ENCODE data around the gene ERC2.
"Not testable (repeated sequence)": the region's sequence is repeated elsewhere in the genome, so short reads cannot be mapped to it uniquely, and the experiment has no call there.

Gene ERC2

GRCh38 chr3:56119575-56120349 is 348.5 kb downstream of the ERC2 start:
- DNase-seq (ENCODE audit: low spot score): no peak

- no peak for DNase-seq (ENCODE audit: low spot score)
Measured at GRCh38 chr3:56118968-56119367, 349.3 kb downstream of the ERC2 start.

GRCh38 chr3:56115698-56116097 is 352.6 kb downstream of the ERC2 start:
- no peak for DNase-seq (ENCODE audit: low spot score)

GRCh38 chr3:56115199-56115598 is 353.1 kb downstream of the ERC2 start:
- no peak for DNase-seq (ENCODE audit: low spot score)

- no peak for DNase-seq (ENCODE audit: low spot score)
Measured at GRCh38 chr3:56113908-56114307, 354.4 kb downstream of the ERC2 start.

GRCh38 chr3:56113231-56113630 is 355.0 kb downstream of the ERC2 start:
- DNase-seq (ENCODE audit: low spot score): no peak

GRCh38 chr3:56111606-56112304 is 356.5 kb downstream of the ERC2 start:
- DNase-seq (ENCODE audit: low spot score): no peak

GRCh38 chr3:56110886-56111285 is 357.4 kb downstream of the ERC2 start:
- no peak for DNase-seq (ENCODE audit: low spot score)

GRCh38 chr3:56107157-56107556 is 361.1 kb downstream of the ERC2 start:
- no peak for DNase-seq (ENCODE audit: low spot score)

- DNase-seq (ENCODE audit: low spot score): no peak
Measured at GRCh38 chr3:56102032-56102431, 366.2 kb downstream of the ERC2 start.

- no peak for DNase-seq (ENCODE audit: low spot score)
Measured at GRCh38 chr3:56101576-56101975, 366.7 kb downstream of the ERC2 start.

- no peak for DNase-seq (ENCODE audit: low spot score)
Measured at GRCh38 chr3:56096999-56097398, 371.3 kb downstream of the ERC2 start.

- no peak for DNase-seq (ENCODE audit: low spot score)
Measured at GRCh38 chr3:56094170-56094569, 374.1 kb downstream of the ERC2 start.

GRCh38 chr3:56089739-56090138 is 378.5 kb downstream of the ERC2 start:
- no peak for DNase-seq (ENCODE audit: low spot score)

- DNase-seq (ENCODE audit: low spot score): no peak
Measured at GRCh38 chr3:56087451-56088053, 380.7 kb downstream of the ERC2 start.

GRCh38 chr3:56086355-56086754 is 381.9 kb downstream of the ERC2 start:
- DNase-seq (ENCODE audit: low spot score): no peak

- no peak for DNase-seq (ENCODE audit: low spot score)
Measured at GRCh38 chr3:56081246-56081645, 387.0 kb downstream of the ERC2 start.

- no peak for DNase-seq (ENCODE audit: low spot score)
Measured at GRCh38 chr3:56076746-56077145, 391.5 kb downstream of the ERC2 start.

GRCh38 chr3:56075089-56075488 is 393.2 kb downstream of the ERC2 start:
- no peak for DNase-seq (ENCODE audit: low spot score)

GRCh38 chr3:56069766-56070165 is 398.5 kb downstream of the ERC2 start:
- DNase-seq (ENCODE audit: low spot score): no peak

- DNase-seq (ENCODE audit: low spot score): not testable (repeated sequence)
Measured at GRCh38 chr3:56066405-56066804, 401.9 kb downstream of the ERC2 start.

GRCh38 chr3:56064684-56065083 is 403.6 kb downstream of the ERC2 start:
- DNase-seq (ENCODE audit: low spot score): no peak

- DNase-seq (ENCODE audit: low spot score): no peak
Measured at GRCh38 chr3:56061279-56061626, 407.0 kb downstream of the ERC2 start.

All from ecto neural progenitor cell (in vitro differentiated cells).